ENCODE results near the gene ATXN2.

GRCh38 chr12:111455448-111456320 is 143.4 kb downstream of the ATXN2 start:
- TF ChIP-seq GATA2 (IDR thresholded peaks at IDR 0.05; ENCODE audit: low read depth, low read length) (no peak), GATA3 (IDR thresholded peaks at IDR 0.05; ENCODE audit: low read depth, low read length) (no peak)
